ENCODE data around the gene ATPAF2. TPM values are rescaled to one million over a fixed set of nuclear protein-coding genes. Genes with fewer than 3 reads are reported as not detected.

The ATPAF2 gene
- total and polyA plus RNA-seq, 4 donors: 17.7 to 32.9 (median 23.3) TPM

GRCh38 chr17:17990282-17990681 is 48.7 kb downstream of the ATPAF2 start:
- Histone ChIP-seq H3K9ac (ENCODE audit: insufficient read depth in 1 of 2, low read length in 2 of 2) (no peak overlapping the region), H3K9me3 (ENCODE audit: control insufficient read depth in 4 of 4, insufficient read depth in 3 of 4, low read length in 3 of 4) (no peaks in the 10 kb centered on the region), H3K36me3 (ENCODE audit: control insufficient read depth in 4 of 4, insufficient read depth in 4 of 4, low read length in 4 of 4) (peaks cover 0 to 7% (median 2%) of the 10 kb centered on the region in 4 donors), H3K27ac (ENCODE audit: low read depth in 1 of 2, low read length in 1 of 2) (no peak overlapping the region), H3K4me3 (no peak overlapping the region), H3K4me1 (ENCODE audit: control insufficient read depth in 5 of 5, insufficient read depth in 5 of 5, low read length in 5 of 5) (no peaks in the 10 kb centered on the region), H3K27me3 (ENCODE audit: control insufficient read depth in 3 of 3, insufficient read depth in 3 of 3, low read length in 2 of 3) (no peaks in the 10 kb centered on the region)
- DNase-seq: no peak
- WGBS, 2 donors: 88 to 92% methylated on average over 2 of the region's 2 CpGs
- no peak for TF ChIP-seq CTCF (IDR thresholded peaks at IDR 0.05; ENCODE audit: control extremely low read depth, extremely low read depth)
- no peak for ATAC-seq (ENCODE audit: insufficient read depth, low FRiP score)

- no peak overlapping the region for H3K9ac ChIP-seq (ENCODE audit: insufficient read depth in 1 of 2, low read length in 2 of 2)
- WGBS, 2 donors: 92 to 94% methylated on average over 10 of the region's 10 CpGs
- H3K4me3 ChIP-seq: no peak overlapping the region
- no peak overlapping the region for H3K27ac ChIP-seq (ENCODE audit: low read depth in 1 of 2, low read length in 1 of 2)
- H3K4me1 ChIP-seq (ENCODE audit: control insufficient read depth in 5 of 5, insufficient read depth in 5 of 5, low read length in 5 of 5): no peaks in the 10 kb centered on the region
- DNase-seq (no peak), ATAC-seq (ENCODE audit: insufficient read depth, low FRiP score) (no peak)
- H3K36me3 ChIP-seq (ENCODE audit: control insufficient read depth in 4 of 4, insufficient read depth in 4 of 4, low read length in 4 of 4): peaks cover 0 to 7% (median 4%) of the 10 kb centered on the region in 4 donors
- TF ChIP-seq CTCF (IDR thresholded peaks at IDR 0.05; ENCODE audit: control extremely low read depth, extremely low read depth): no peak
- H3K27me3 ChIP-seq (ENCODE audit: control insufficient read depth in 3 of 3, insufficient read depth in 3 of 3, low read length in 2 of 3): no peaks in the 10 kb centered on the region
- H3K9me3 ChIP-seq (ENCODE audit: control insufficient read depth in 4 of 4, insufficient read depth in 3 of 4, low read length in 3 of 4): no peaks in the 10 kb centered on the region
Observed at GRCh38 chr17:17989618-17990017, 49.4 kb downstream of the ATPAF2 start.

- 94% methylated on average over 9 of the region's 9 CpGs for WGBS, 2 donors
- Histone ChIP-seq H3K9me3 (ENCODE audit: control insufficient read depth in 4 of 4, insufficient read depth in 3 of 4, low read length in 3 of 4) (no peaks in the 10 kb centered on the region), H3K36me3 (ENCODE audit: control insufficient read depth in 4 of 4, insufficient read depth in 4 of 4, low read length in 4 of 4) (peaks cover 0 to 7% (median 4%) of the 10 kb centered on the region in 4 donors), H3K27me3 (ENCODE audit: control insufficient read depth in 3 of 3, insufficient read depth in 3 of 3, low read length in 2 of 3) (no peaks in the 10 kb centered on the region), H3K9ac (ENCODE audit: insufficient read depth in 1 of 2, low read length in 2 of 2) (no peak overlapping the region), H3K4me1 (ENCODE audit: control insufficient read depth in 5 of 5, insufficient read depth in 5 of 5, low read length in 5 of 5) (no peaks in the 10 kb centered on the region), H3K27ac (ENCODE audit: low read depth in 1 of 2, low read length in 1 of 2) (no peak overlapping the region), H3K4me3 (no peak overlapping the region)
- DNase-seq (no peak), ATAC-seq (ENCODE audit: insufficient read depth, low FRiP score) (no peak)
- no peak for TF ChIP-seq CTCF (IDR thresholded peaks at IDR 0.05; ENCODE audit: control extremely low read depth, extremely low read depth)
Observed at GRCh38 chr17:17989081-17989480, 49.9 kb downstream of the ATPAF2 start.

- Histone ChIP-seq H3K4me3 (no peak overlapping the region), H3K9me3 (ENCODE audit: control insufficient read depth in 4 of 4, insufficient read depth in 3 of 4, low read length in 3 of 4) (no peaks in the 10 kb centered on the region), H3K4me1 (ENCODE audit: control insufficient read depth in 5 of 5, insufficient read depth in 5 of 5, low read length in 5 of 5) (no peaks in the 10 kb centered on the region), H3K27ac (ENCODE audit: low read depth in 1 of 2, low read length in 1 of 2) (no peak overlapping the region), H3K36me3 (ENCODE audit: control insufficient read depth in 4 of 4, insufficient read depth in 4 of 4, low read length in 4 of 4) (peaks cover 0 to 7% (median 4%) of the 10 kb centered on the region in 4 donors), H3K9ac (ENCODE audit: insufficient read depth in 1 of 2, low read length in 2 of 2) (no peak overlapping the region), H3K27me3 (ENCODE audit: control insufficient read depth in 3 of 3, insufficient read depth in 3 of 3, low read length in 2 of 3) (no peaks in the 10 kb centered on the region)
- 93% methylated on average over 7 of the region's 7 CpGs for WGBS, 2 donors
- no peak for TF ChIP-seq CTCF (IDR thresholded peaks at IDR 0.05; ENCODE audit: control extremely low read depth, extremely low read depth)
- ATAC-seq (ENCODE audit: insufficient read depth, low FRiP score) (no peak), DNase-seq (no peak)
Observed at GRCh38 chr17:17988427-17988945, 50.5 kb downstream of the ATPAF2 start.
